ENCODE measurements around the gene IGSF21.

IGSF21 gene

DNA sequence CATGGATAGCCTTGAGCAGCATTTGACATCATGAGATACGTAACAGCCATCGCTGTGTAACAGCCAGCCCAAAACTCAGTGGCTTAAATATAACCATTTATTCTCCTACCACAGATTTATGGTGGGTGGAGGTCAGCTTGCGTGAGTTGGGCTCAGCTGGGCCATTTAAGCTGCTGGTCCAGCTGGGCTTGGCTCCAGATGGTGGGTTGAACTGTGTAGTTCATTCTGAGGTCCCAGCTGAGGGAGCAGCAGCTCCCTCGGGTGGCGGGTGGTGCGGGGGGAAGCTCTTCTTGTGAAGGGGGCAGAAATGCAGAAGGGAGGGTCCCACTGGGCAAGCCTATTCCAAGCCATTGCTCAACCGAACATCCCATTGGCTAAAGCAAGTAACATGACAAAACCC lies 75.9 kb downstream of the IGSF21 start:
- DNase-seq = no peak

DNA sequence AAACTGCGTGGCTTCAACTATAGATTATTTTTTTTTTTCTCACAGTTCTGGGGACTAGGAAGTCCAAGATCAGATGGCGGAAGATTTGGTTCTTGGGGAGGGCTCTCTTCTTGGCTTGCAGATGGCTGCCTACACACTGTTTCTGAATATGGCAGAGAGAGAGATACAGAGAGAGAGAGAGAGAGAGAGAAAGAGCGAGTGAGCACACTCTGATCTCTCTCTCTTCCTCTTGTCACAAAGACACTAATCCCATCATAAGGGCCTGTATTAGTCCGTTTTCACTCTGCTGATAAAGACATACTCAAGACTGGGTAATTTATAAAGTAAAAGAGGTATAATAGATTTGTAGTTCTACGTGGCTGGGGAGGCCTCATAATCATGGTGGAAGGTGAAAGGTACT lies 79.5 kb downstream of the IGSF21 start:
- DNase-seq = no peak

DNA sequence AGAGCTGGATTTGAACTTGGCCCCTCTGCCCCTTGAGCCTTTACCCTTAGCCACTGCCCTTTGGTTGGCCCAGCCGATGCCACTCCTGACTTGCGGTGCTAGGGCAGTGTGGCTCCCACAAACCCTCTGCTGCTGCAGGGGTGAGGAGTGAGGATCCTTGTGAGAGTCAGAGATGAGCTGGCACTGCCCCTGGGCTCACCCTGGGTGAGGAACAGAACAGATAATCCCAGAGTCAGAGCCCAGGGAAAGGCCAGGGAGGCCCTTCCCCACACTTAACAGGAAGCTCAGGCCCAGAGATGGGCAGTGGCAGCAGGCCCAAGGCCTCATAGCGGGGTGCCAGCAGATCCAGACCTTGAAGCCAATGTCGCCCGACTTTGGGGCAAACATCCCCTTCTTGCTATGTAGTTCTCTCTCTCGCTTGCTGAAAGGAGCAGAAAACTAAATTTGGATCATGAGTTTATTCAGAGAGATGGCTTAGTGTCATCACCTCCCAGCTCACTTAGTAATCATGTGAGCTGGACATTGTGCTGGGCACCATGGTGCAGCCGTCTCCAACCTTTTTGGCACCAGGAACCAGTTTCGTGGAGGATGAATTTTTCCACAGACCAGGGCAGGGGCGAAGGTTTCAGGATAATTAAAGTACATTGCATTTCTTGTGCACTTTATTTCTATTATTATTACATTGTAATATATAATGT lies 81.4 kb downstream of the IGSF21 start:
- no peak for DNase-seq

DNA sequence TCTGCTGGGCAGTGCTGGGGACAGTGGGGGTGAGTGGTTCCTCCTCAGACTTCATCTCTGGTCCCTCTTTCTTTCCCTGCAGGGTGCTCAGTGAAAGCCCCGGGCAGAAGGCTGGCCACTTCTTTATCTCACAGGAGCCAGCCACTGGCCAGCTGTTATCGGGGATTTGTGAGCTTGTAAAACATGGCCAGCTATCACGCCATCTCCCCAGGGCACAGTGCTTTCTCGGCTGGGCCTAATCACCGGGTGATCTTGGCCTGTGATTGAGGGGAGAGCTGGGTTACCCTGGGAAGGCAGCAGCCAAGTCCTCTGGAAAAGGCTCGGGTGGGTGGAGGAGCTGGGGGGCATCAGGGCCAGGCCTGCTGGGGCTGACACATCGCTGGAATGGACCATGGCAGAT lies 83.0 kb downstream of the IGSF21 start:
- no peak for DNase-seq

DNA sequence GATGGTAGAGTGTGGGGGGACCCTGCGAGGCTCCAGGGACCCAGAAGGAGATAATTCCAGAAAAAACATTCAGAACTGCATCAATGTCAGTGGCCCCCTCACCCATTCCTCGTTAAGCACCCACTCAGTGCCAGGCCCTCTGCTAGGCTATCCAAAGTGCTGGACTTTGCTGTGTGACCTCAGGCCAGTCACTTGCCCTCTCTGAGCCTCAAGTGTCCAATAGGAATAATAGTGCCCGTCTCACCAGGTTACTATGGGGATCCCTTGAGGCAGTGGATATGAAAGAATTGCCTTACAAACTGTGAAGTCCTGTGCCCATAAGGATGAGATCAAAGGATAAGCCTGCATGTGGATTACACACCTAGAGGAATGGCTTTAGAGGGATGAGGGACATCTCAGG lies 83.4 kb downstream of the IGSF21 start:
- DNase-seq = no peak

DNA sequence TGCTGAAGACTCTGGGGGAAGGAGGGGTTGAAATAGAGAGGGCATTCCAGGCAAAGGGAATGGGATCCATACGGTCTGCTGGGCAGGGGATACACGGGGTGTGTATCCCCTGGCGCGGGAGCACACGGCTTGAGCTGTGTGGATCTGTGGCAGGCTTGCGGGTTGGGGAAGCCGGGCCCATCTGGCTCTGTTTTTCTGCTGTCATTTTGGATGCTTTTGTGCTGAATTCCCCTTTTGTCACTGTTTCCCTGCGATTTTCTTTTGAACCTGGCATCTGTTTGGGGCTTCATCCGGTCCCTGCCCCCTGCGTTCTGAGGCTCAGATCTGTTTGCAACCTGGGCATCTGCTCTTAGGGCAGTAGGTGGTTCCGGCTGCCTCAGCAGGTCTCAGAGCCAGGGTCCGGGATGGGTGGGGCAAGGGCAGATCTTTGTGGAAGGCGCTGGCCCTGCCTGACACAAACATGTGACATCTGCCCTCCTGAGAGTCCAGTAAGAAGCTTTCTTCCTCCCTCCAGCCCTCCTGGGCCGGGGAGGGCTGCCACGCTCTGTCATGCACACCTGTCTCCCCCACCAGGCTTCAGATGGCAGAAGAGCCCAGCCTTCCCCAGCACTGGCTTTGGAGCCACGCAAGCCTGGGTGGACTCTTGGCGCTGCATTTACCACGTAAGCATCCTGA lies 84.0 kb downstream of the IGSF21 start:
- no peak for DNase-seq

DNA sequence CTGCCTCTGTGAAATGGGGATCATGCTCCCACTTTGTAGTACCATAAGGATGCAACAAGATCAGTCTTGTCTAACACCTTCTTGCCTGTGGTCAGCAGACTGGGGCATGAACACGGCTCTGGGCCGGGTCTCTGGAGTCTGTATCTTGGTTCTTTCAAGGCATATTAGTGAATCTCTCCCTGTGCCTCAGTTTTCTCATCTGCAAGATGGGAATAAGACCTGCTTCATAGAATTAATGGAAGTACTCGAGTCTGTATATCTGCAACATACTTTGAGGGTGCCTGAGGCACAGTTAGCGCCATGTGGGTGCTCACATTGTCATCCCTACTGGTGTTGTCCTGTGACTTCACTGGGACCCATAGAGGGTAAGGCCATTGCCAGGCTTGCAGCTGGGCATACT lies 84.6 kb downstream of the IGSF21 start:
- DNase-seq = no peak

DNA sequence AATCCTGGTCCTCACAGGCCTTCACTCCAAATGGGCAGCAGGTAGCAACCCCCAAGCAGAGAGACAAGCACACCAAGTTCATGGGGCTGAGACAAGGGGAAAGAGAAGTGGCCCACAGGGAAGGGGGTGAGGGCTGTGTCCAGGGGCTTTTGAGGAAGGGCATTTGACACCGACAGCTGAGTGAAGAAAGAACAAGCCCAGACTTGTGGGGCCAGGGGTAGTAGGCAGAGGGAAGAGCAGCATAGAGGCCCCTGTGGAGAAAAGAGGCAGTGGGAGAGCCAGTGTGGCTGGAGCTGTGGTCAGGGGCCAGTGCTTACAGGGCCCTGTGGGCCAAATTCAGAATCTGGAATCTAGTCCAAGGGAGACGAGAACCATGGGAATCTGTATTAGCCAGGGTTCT lies 85.4 kb downstream of the IGSF21 start:
- no peak for DNase-seq

DNA sequence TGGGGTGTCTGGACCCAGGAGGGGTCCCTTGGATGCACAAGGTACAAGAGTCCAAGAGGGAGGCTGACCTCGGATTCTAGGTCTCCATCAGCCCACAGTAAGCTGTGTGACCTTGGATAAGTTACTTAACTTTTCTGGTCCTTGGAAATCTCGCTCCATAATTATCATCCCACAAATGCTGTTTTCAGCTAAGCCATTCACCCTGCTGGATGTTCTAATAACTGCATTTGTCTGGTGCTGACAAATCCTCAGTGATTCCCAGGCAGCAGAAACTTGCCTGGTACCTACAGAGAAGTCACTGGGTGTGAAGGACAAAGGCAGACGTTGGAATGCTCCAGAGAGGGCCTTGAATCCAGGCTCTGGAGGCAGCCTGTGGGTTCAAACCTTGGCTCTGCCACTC lies 89.7 kb downstream of the IGSF21 start:
- no peak for DNase-seq

DNA sequence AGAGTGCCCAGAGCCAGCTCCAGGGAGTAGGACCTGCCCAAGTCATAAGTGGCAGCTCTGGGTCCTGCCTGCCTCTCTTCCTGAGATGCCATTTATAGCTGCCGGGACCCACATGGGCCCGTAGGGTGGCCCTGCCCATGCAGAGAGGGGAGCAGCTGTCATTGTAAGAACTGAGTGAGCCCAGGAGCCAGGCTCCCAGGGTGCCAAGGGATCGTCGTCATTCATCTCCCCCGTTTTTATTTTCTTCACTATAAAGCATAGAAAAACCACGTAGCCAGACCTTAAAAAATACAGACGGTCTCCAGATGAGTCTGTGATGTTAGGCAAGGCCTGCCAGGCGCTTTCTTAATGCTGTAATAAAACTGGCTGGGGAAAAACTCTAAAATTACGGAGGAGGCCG lies 90.7 kb downstream of the IGSF21 start:
- DNase-seq = no peak

DNA sequence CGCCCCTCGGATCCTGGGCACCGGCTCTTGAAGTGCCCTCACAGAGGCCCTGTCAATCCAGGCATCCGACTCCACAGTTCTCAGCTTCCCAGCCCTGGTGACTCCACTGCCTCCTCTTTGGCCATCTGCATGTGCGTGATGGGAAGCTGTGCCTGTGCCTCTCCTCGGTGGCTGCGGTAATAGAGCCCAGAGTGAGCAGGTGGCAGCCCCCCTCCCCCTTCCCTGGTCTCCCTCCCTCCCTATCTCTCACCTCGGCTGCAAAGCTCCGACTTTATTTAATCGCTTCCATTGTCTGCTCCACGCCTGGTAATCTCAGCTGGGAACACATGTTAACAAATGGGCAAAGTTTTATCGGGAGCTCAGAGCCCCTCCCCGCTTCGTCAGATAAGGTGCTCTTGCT lies 91.9 kb downstream of the IGSF21 start:
- DNase-seq = no peak

DNA sequence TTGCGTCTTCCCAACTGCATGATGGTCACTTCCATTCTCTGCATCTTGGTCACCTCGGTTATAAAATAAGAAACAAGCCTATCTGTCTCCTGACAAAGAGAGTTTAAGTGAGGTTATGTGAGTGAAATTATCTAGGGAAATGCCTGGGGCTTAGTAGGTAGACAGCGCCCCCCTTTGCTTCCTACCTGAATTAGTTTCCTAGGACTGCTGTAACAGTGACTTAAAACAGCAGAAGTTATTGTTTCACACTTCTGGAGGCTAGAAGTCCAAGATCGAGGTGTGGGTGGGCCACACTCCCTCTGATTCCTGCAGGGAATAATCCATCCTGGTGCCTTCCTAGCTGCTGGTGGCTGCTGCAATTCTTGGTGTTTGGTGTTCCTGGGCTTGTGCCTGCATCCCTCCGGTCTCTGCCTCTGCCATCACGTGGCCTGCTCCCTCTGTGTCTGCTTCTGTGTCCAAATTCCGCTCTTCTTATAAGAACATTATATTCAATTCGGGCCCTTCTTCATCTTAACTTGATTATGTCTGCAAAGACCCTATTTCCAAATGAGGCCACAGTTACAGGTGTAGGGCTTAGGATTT lies 92.6 kb downstream of the IGSF21 start:
- no peak for DNase-seq

DNA sequence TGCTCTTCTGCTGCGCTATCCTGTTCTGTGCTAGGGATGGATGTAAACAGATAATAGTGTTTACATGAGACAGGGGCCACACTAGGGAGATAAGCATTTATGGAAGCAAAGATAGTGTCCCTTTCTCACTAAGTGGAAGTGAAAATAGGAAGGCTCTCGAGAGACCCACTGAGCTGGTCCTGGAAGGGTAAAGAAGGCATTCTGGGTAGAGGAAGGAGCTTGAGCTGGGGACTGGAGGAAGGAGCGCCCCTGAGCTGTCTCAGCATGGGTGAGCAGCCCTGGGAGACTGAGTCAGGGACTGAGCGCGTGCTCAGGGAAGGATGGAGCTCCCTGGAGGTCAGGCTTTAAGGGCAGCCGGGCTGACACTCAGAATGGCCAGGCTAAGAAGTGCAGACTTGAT lies 93.3 kb downstream of the IGSF21 start:
- DNase-seq = no peak

DNA sequence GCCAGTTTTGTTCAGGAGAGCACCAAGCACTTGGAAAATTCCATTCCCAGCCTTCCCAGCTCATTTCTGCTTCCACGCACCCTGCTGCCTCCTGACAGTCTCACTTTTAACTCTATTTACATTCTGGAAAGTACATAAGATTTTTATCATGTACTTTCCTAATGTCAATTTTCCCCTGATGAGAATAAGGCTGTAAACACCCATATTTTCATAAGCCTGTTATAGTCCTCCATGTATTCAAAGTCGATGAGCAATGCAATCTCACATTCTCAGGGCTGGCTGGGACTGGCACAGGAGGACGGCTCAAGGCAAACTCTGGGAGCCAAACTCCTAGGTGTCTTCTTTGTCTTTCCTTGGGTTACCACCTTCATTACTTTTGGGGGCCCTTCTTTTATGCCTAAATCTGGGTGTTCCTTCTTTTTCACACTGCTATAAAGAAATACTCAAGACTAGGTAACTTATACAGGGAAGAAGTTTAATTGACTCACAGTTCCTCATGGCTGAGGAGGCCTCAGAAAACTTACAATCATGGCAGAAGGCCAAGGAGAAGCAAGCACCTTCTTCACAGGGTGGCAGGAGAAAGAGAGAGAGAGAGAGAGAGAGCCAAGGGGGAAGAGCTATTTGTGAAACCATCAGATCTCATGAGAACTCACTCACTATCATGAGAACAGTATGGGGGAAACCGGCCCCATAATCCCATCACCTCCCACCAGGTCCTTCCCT lies 94.6 kb downstream of the IGSF21 start:
- DNase-seq = no peak

DNA sequence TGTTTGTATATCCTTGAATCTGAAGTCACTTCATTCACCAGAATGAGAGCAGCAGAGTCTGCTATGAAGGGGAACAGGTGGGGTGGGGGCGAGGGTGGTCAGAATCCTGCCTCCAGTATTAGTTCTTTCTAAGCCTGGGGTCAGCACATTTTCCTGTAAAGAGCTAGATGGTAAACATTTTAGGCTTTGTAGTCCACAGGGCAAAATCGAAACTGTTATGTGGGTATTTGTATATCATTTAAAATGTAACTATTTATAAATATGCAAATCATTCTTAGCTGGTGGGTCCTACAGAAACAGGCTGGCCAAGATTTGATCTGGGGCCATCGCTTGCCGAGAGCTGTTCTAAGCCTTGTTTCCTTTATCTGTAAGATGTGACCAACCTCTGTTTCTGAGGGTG lies 96.0 kb downstream of the IGSF21 start:
- DNase-seq = no peak

DNA sequence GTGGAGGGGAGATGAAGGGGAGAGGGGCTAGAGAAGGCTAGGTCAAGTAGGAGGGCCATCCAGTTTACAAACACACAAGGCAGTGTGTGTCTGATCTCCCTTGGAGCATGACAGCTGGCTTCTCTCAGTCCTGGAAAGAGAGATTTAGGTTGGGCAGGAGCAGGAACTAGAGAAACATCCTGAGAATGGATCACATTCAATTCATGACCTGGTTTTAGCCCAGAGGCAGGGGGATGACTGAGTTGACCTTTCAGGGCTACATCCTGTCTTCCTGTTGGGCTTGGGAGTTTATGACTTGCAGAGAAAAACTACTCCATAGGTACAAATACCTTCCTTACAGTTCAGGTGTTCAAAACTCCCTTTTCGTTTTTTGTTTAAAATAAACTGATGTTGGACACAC lies 97.0 kb downstream of the IGSF21 start:
- DNase-seq = no peak

DNA sequence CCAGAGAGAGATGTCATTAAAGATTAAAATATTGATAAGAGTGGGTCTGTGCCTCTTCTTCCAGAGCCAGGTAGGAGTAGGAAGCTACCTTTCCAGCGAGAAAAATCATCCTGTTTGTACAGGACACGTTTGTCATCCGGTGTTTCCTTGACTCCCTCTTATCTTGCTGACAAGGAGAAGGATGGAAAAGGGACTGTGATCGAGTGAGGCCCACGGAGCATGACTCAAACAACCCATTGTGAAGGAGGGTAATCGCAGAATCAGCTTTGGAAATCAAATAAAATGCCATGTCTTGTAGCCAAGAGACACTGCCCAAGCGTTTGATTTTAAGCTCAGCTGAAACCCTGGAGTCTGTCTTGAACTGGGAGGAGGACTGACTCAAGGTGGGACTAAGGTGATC lies 97.7 kb downstream of the IGSF21 start:
- DNase-seq = no peak

DNA sequence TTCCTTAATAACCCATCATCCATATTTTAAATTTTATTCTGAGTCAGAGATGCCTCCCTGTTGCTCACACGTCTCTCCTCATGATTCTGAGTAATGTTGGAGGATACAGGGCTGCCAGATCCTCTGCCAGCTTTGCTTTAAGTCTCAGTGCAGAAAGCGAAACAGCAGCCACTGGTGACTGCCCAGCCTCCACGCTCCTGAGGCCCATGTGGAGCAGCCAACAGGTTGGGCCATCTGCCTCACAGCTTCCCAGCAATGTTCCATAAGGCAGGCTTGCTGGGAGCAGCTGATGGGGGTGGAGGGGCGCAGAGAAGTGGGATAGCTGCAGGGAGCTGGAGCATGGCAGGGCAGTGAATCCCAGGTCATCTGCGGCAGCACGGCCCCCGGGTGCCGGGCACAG lies 104.2 kb downstream of the IGSF21 start:
- DNase-seq = no peak

DNA sequence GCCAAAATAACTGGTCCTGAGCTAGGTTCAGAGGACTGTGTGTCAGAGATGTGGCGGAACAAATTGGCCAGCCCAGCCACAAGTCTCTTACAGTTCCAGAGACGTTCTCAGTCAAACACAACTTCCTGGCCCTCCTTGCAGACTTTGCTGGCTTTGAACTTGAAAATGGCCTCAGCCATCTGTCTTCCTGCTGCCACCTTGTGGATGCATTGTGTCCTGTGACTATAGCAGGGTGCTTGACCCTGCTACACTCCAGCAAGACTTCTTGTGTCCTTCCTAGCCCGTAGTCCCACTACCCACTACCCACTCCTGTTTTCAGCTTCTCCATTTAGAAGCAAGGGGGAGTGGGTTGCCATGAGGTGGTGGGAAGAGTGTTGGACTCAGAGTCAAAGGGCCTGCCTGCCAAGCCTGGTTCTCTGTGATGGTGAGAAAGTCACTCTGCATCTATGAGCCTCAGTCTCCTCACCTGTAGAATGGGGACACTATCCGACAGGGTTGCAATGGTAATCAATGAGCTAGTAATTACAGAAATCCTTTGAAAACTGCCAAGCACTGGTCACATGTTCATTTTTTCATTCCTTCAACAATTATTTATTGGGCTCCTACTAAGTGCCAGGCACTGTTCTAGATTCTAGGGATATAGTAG lies 109.9 kb downstream of the IGSF21 start:
- DNase-seq = no peak

DNA sequence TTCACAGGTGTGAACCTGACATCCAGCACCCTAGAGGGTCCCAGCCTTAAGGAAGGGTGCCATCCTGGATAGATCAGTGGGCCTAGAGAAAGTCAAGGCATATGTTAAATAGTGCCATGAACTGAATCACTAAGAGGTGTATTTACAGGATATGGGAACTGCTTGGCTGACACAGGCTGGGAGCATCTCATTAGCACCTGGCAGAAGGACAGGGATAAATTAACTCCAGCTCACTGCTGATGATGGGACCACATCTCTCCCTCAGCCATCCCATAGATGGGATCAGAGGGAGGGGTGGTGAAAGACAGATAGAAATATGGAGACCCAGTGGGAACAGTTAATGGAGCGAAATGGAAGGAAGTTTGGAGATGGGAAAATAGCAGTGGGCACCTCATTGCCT lies 122.0 kb downstream of the IGSF21 start:
- no peak for DNase-seq

DNA sequence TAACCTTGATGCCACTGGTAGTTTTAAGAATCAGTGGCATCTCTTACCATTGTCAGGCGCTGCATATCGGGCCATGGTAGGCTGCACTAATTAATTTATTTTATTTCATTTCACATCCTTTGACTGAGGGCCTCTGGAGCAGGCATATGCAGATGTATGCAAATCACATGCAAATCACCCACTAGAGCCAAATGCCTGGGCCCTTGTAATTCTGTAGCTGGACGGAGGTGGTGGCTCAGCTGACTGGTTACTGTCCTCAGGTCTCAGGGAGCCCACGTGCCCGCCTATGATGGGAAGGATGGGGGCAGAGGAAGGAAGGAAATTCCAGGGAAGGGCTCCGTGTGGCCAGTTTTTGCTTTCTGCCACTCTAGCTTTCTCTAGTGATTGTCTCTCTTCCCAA lies 122.7 kb downstream of the IGSF21 start:
- no peak for DNase-seq

DNA sequence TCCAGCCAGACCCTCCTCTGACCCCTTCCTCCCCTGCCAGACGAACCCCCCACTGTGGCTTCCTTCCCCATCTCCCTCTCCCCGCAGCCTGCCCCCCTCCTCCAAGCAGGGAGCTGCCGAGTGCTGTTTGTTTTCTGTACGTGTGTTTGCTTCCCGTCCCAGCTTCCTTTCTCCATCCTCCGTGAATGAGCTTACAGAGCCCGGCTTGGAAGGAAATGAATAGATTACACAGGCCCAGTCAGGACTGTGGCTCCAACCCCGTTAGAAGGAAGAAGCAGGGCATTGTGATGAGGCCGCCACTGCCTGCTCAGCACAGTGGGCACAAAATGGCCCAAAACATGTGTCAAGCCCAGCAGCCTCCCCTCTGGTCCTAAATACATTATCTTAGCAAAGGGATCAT lies 123.2 kb downstream of the IGSF21 start:
- no peak for DNase-seq

DNA sequence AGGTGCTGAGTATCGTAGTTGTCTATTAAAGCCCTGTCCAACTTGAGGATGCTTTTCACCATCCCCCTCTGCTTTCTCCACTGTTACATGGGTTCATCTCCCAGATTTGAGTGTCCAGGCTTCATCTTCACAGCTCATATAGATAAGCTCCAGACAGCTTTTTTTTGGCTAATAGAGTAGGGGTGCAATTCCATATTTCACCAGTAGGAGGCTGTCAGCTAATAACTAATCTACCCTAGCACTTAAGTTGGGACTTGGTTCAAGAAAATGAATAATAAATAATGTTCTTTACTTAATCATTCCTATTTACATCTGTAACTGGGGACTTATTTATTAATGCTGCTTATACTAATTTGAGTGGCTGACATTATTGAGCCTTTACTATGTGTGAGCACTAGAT lies 124.5 kb downstream of the IGSF21 start:
- no peak for DNase-seq
